IPS-18a (cell line): ENCODE results near the gene RERE.

Experiments
- H3K27ac ChIP-seq: one replicate; pipeline ENCODE4 v1.5.1; 2013; ENCODE audit warnings: low read length
- H3K27me3 ChIP-seq: one replicate; pipeline ENCODE4 v1.6.1; 2013; ENCODE audit warnings: mild to moderate bottlenecking, low read length; ENCODE audit not compliant: control insufficient read depth, insufficient read depth
- H3K36me3 ChIP-seq: one replicate; pipeline ENCODE4 v1.6.1; 2013; ENCODE audit warnings: low read depth, low read length; ENCODE audit not compliant: control insufficient read depth
- H3K4me1 ChIP-seq: one replicate; pipeline ENCODE4 v1.6.1; 2013; ENCODE audit warnings: low read depth, low read length; ENCODE audit not compliant: control insufficient read depth
- H3K4me3 ChIP-seq: one replicate; pipeline ENCODE4 v1.5.1; 2013; ENCODE audit warnings: low read length
- H3K9ac ChIP-seq: one replicate; pipeline ENCODE4 v1.6.1; 2013; ENCODE audit warnings: mild to moderate bottlenecking, low read length, moderate library complexity
- H3K9me3 ChIP-seq: one replicate; pipeline ENCODE4 v1.6.1; 2013; ENCODE audit warnings: low read depth, low read length; ENCODE audit not compliant: control insufficient read depth

Gene RERE

DNA sequence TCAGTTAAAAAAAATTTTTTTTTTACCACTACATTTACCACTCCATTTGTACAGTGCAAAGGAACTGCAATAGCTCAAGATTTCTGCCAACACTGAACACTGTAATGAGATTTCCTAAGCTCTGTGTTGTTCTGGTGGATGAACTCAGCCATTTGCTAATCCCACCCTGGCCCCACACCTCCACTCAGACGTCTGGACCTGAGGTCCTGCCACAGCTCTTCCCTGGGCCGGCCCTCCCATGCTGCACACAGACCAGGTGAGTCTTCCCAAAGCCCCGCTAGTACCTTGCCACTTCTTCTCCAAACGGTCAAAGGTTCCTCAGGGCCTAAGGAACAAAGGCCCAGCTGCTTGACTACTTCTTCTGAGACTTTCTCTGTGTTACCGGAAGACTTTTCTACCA, 443.1 kb downstream of the RERE start:
- Histone ChIP-seq H3K27me3 (no peaks in the 10 kb centered on the region), H3K36me3 (no peaks in the 10 kb centered on the region), H3K9ac (no peak overlapping the region), H3K9me3 (no peaks in the 10 kb centered on the region), H3K4me3 (no peak overlapping the region), H3K4me1 (peaks cover 49% of the 10 kb centered on the region), H3K27ac (no peak overlapping the region)

DNA sequence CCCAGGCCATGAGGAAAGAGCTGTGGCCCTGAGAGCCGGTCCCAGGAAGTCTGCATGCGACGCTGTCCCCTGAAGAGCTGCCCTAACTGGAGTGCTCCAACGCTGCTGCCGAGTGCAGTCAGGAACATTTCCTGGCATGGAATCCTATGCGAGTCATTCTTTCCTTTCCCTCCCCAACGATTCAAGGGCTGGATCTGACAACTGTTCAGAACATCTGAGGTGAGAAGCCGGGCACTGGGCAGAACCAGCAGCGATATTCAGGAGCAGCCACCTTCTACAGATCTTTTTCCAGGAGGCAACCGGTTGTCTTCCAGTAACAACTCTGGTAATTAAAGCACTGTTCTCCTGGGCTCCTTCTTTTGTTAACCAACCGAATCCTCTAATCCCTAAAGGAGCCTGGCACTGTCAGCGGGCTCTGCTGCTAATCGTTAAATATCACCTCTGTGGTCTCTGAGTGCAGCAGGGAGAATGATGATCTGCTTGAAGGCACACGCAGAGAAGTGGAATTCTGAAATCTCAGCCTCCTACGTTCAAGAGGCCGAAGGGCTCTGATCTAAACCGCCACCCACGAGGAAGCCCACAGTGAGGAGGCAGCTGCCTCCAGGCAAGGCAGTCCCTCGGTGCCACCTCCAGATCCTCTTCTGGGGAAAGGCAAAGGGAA, 443.7 kb downstream of the RERE start:
- H3K9ac ChIP-seq = no peak overlapping the region
- H3K27ac ChIP-seq = no peak overlapping the region

DNA sequence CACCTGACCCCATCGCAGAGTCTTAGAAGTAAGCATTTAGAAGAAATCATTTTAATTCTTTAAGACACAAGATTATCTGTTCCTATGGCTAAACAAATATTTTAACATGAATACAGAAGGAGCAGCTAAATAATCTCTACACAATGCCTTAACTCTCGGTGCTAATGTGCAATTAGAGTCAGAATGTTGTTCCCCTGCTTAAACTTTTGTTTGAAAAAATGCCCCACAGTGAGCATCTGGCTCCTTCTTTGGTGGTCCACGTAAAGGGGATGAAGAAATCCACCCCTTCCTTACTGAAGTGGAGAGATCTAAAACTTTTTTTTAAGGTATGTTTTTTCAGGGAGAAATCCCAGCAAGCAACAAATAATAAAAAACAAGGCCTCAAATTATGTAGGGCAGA, 444.3 kb downstream of the RERE start:
- Histone ChIP-seq H3K4me3 (no peak overlapping the region), H3K9me3 (no peaks in the 10 kb centered on the region), H3K36me3 (no peaks in the 10 kb centered on the region), H3K27ac (no peak overlapping the region), H3K9ac (no peak overlapping the region), H3K27me3 (no peaks in the 10 kb centered on the region), H3K4me1 (peaks cover 49% of the 10 kb centered on the region)

More for the DNA sequence above, 443.7 kb downstream of the RERE start:
- Histone ChIP-seq H3K27me3 (no peaks in the 10 kb centered on the region), H3K4me3 (no peak overlapping the region), H3K9me3 (no peaks in the 10 kb centered on the region), H3K4me1 (peaks cover 49% of the 10 kb centered on the region), H3K36me3 (no peaks in the 10 kb centered on the region)

DNA sequence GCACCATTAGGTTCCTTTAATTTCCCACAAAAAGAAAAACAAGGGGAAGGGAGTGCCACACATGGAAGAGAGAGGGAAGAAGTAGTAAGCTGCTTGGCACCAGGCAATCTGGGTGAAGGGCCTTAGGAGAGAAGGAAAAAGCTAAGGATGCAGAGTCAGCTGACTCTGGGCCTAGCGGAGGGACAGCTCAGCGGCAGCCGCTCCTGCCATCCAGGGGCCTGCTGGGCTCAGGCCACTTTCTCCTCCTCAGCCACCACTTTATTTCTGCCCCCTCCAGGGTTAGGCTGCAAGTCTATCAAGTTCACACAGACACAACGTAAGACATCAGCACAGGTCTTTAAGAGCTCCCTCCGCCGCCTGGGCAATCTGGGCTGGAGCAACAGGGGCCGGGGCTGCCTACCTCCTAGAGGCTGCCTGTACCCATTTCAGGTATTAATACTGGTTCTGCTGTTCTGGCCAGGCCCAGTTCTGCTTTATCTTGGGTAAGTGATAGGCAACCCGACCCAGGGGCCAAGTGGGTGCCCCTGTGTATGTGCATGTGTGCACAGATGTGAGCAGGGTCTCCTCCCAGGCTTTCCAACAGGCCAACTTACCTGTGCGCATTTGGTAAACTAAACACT, 446.0 kb downstream of the RERE start:
- H3K9ac ChIP-seq = no peak overlapping the region
- H3K9me3 ChIP-seq = no peaks in the 10 kb centered on the region
- H3K27me3 ChIP-seq = no peaks in the 10 kb centered on the region
- no peak overlapping the region for H3K4me3 ChIP-seq
- no peaks in the 10 kb centered on the region for H3K36me3 ChIP-seq
- H3K4me1 ChIP-seq = peaks cover 49% of the 10 kb centered on the region
- H3K27ac ChIP-seq = no peak overlapping the region

- Histone ChIP-seq H3K9me3 (no peaks in the 10 kb centered on the region), H3K4me3 (no peak overlapping the region), H3K27ac (no peak overlapping the region), H3K4me1 (peaks cover 49% of the 10 kb centered on the region), H3K27me3 (no peaks in the 10 kb centered on the region), H3K9ac (no peak overlapping the region), H3K36me3 (peaks cover 3% of the 10 kb centered on the region)
Observed at GRCh38 chr1:8370905-8371315, 446.5 kb downstream of the RERE start.

DNA sequence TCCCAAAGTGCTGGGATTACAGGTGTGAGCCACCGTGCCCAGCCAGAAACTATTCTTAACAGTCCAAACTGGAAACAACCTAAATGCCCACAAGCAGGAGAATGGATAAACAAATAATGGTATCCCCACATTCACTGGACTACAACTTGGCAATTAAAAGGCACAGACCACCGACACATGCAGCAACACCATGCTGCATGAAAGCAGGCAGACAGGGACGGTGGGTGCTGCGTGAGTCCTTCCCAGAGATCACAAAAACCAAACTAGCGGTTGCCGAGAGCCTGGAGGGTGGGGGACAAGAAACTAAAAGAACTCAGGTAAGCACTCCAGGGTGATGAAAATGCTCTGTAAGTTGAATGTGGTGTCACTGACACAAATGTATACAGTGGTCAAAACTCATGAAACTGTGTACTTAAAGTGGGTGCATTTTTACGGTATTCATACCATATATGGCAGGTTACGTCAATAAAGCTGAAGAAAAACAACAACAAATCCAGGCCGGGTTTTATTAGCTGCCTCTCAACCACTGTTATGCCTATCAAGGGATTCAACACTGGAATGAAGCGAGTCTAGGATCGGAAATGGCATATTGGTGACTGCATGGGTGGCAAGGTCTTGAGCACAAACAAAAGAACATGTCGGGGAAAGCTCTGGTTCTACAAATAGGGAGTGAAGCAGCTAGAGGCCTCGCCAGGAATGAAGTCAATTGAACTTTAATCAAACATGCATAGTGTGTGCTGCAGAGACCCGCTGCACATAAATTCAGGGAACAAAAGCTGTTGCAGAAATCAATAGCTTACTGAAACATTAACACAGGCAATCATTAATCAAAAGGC, 447.2 kb downstream of the RERE start:
- H3K36me3 ChIP-seq = peaks cover 3% of the 10 kb centered on the region
- no peak overlapping the region for H3K27ac ChIP-seq
- H3K27me3 ChIP-seq = no peaks in the 10 kb centered on the region
- peaks cover 49% of the 10 kb centered on the region for H3K4me1 ChIP-seq
- H3K9ac ChIP-seq = no peak overlapping the region
- no peak overlapping the region for H3K4me3 ChIP-seq
- H3K9me3 ChIP-seq = no peaks in the 10 kb centered on the region

DNA sequence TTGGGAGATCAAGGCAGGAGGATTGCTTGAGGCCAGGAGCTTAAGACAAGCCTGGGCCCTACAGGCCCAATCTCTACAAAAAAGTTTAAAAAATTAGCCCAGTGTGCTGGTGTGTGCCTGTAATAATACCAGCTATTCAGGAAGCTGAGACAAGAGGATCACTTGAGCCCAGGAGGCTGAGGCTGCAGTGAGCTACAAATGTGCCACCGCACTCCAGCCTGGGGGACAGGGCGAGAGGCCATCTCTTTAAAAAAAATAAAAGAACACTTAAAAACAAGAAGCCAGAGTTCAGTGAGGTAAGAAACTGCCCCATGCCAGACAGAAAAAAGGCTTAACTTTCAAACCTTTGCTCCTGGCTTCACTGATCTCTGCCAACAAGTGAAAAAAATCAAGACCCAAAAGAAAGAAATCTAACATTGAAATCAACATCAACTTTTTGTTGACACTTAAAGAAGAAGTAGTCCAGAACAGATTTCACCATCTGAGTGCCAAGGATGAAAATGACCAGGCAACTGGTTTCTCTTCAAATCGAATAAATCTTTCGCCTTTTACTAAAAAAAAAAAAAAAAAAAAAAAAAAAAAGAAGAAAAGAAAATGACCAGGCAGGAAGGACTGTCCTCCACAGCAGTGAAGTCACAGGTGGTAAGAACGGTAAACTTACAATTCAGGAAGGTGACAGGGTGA, 448.3 kb downstream of the RERE start:
- no peak overlapping the region for H3K4me3 ChIP-seq
- H3K9me3 ChIP-seq = no peaks in the 10 kb centered on the region
- no peak overlapping the region for H3K27ac ChIP-seq
- H3K36me3 ChIP-seq = peaks cover 3% of the 10 kb centered on the region
- no peak overlapping the region for H3K9ac ChIP-seq
- H3K4me1 ChIP-seq = peaks cover 42% of the 10 kb centered on the region
- H3K27me3 ChIP-seq = no peaks in the 10 kb centered on the region

GRCh38 chr1:8367571-8368194, 449.8 kb downstream of the RERE start:
- no peak overlapping the region for H3K9ac ChIP-seq
- no peaks in the 10 kb centered on the region for H3K27me3 ChIP-seq
- H3K36me3 ChIP-seq = peaks cover 10% of the 10 kb centered on the region
- no peaks in the 10 kb centered on the region for H3K9me3 ChIP-seq
- H3K4me3 ChIP-seq = no peak overlapping the region
- no peak overlapping the region for H3K27ac ChIP-seq
- peaks cover 28% of the 10 kb centered on the region for H3K4me1 ChIP-seq

DNA sequence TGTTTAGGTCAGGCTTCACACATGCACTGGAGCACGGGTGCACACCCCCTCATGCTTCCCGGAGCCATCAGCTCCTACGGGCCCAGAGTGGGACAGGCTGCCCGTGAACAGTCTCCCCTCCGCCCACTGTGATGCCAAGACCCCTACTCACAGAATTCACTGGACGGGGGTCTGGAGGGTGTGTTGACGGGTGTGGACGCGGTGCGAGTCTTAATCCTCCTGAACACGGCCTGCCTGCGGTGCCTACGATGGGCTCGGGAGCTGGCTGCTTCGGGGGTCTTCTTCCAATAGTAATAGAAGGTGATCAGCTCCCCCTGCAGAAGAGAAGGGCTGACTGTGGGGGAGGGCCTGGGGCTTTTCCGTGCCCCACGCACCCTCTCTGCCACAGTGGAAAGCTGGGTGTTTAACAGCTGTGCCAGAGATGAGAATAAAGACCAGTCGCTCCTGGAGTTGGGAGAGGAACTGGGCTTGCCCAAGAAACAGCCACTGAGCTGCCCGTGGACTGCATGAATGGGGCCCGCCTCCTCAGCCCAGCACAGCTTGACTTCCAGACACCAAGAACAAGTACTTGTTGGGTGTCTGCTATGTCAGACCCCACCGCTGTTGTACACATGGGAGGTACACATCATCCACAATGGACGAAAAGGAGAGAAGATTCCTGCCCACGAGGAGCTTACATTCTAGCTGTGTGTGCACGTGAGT, 451.6 kb downstream of the RERE start:
- peaks cover 27% of the 10 kb centered on the region for H3K36me3 ChIP-seq
- H3K4me3 ChIP-seq = no peak overlapping the region
- H3K27me3 ChIP-seq = no peaks in the 10 kb centered on the region
- H3K4me1 ChIP-seq = peaks cover 9% of the 10 kb centered on the region
- H3K27ac ChIP-seq = no peak overlapping the region
- no peaks in the 10 kb centered on the region for H3K9me3 ChIP-seq
- H3K9ac ChIP-seq = no peak overlapping the region

GRCh38 chr1:8364528-8365442, 452.7 kb downstream of the RERE start:
- Histone ChIP-seq H3K36me3 (peaks cover 27% of the 10 kb centered on the region), H3K4me3 (no peak overlapping the region), H3K9me3 (no peaks in the 10 kb centered on the region), H3K27me3 (no peaks in the 10 kb centered on the region), H3K9ac (no peak overlapping the region), H3K4me1 (no peaks in the 10 kb centered on the region), H3K27ac (no peak overlapping the region)
